Breast epithelium (tissue), 4 donors: ENCODE measurements around the gene RBM12. TPM values are rescaled to one million over a fixed set of nuclear protein-coding genes. Genes with fewer than 3 reads are reported as not detected.

Experiments
- DNase-seq, 2 donors: peaks; one replicate each; pipeline ENCODE4 v3.0.0-alpha.2; 2019; ENCODE audit warnings: low spot score in 2 of 2
- H3K27ac ChIP-seq, 2 donors: fragments of 200-600 bp; sonication (generic) in 1 of 2; one replicate each; pipeline ENCODE4 v1.5.1; 2016 to 2019; ENCODE audit warnings: mild to moderate bottlenecking in 1 of 2
- H3K27me3 ChIP-seq, 2 donors: fragments of 200-600 bp; sonication (generic) in 1 of 2; one replicate each; pipeline versions ENCODE4 v1.5.1 to v1.6.0; 2017 to 2019; ENCODE audit warnings: control low read depth in 1 of 2, mild to moderate bottlenecking in 1 of 2
- H3K36me3 ChIP-seq: fragments of 200-600 bp; one replicate; pipeline ENCODE4 v1.5.1; 2019
- H3K4me1 ChIP-seq, 2 donors: fragments of 200-600 bp; sonication (generic); one replicate each; pipeline ENCODE4 v1.5.1; 2016 to 2019; ENCODE audit warnings: control low read depth in 1 of 2
- H3K4me3 ChIP-seq, 3 donors: fragments of 200-600 bp; sonication (generic); 1 replicate in 2 of 3; 2 replicates in 1 of 3; pipeline ENCODE4 v1.5.1; 2016 to 2019; ENCODE audit warnings: mild to moderate bottlenecking in 3 of 3, moderate library complexity in 2 of 3
- H3K9me3 ChIP-seq, 2 donors: fragments of 200-600 bp; sonication (generic) in 1 of 2; one replicate each; pipeline ENCODE4 v1.5.1; 2016 to 2019; ENCODE audit warnings: control low read depth in 1 of 2
- CTCF ChIP-seq, 3 donors: fragments of 450-650 bp; IDR thresholded peaks; one replicate each; pipeline ENCODE4 v1.5.1; 2016 to 2017; ENCODE audit warnings: antibody characterized with exemption in 3 of 3, mild to moderate bottlenecking in 3 of 3, moderate library complexity in 3 of 3
- POLR2A ChIP-seq: fragments of 450-650 bp; IDR thresholded peaks from one replicate; pipeline ENCODE4 v1.6.1; 2016; ENCODE audit warnings: antibody characterized with exemption, mild to moderate bottlenecking, moderate library complexity
- POLR2AphosphoS5 ChIP-seq, 3 donors: sonication (generic); formaldehyde crosslinking; IDR thresholded peaks; one replicate each; pipeline ENCODE4 v1.6.1; 2017; ENCODE audit warnings: antibody characterized with exemption in 3 of 3
- intact Hi-C: fragments of 100-400 bp; cut with DNase I; formaldehyde crosslinking; loops from one replicate; pipeline ENCODE4 v1.15.1; 2023; ENCODE audit warnings: low total_unique reads
- total RNA-seq, 3 donors: library from RNA; depleted of rRNA; stranded (reverse); fragments of >200 nt; gene quantifications; one replicate each; pipeline ENCODE4 v1.1.0, GENCODE V29; 2016

Gene RBM12
- total RNA-seq, 3 donors from 2014 or later: 22.7 to 40.1 (median 34.4) TPM

- Histone ChIP-seq H3K27ac (peak overlapping the region in 1 of 2 donors; percentile 5), H3K36me3 (no peaks in the 10 kb centered on the region), H3K27me3 (no peaks in the 10 kb centered on the region), H3K4me3 (peak overlapping the region; percentile 43 to 77 (median 53)), H3K4me1 (no peaks in the 10 kb centered on the region), H3K9me3 (no peaks in the 10 kb centered on the region)
- TF ChIP-seq POLR2A (no peak), CTCF (IDR thresholded peaks at IDR 0.05) (no peak), POLR2AphosphoS5 (IDR thresholded peaks at IDR 0.05) (no peak)
- DNase-seq: no peak
- intact Hi-C loops: no loop called here
These were observed 62.7 kb downstream of the RBM12 start for GRCh38 chr20:35601990-35602389.

GRCh38 chr20:35600993-35601973 is 63.4 kb downstream of the RBM12 start:
- no peaks in the 10 kb centered on the region for H3K27me3 ChIP-seq
- H3K4me3 ChIP-seq: peak overlapping the region; percentile 43 to 77 (median 53)
- no peaks in the 10 kb centered on the region for H3K4me1 ChIP-seq
- H3K9me3 ChIP-seq: no peaks in the 10 kb centered on the region
- TF ChIP-seq POLR2A: no peak
- TF ChIP-seq POLR2AphosphoS5 (IDR thresholded peaks at IDR 0.05): no peak
- TF ChIP-seq CTCF (IDR thresholded peaks at IDR 0.05): peak in 2 of 3 donors; percentile 26 to 36
- H3K27ac ChIP-seq: peak overlapping the region in 1 of 2 donors; percentile 5
- intact Hi-C loops: no loop called here
- H3K36me3 ChIP-seq: no peaks in the 10 kb centered on the region
- DNase-seq: peak; percentile 68 to 77

GRCh38 chr20:35600176-35600992 is 64.3 kb downstream of the RBM12 start:
- no peaks in the 10 kb centered on the region for H3K4me1 ChIP-seq
- intact Hi-C loops: no loop called here
- no peak for DNase-seq
- TF ChIP-seq POLR2A: no peak
- TF ChIP-seq POLR2AphosphoS5 (IDR thresholded peaks at IDR 0.05): no peak
- no peak for TF ChIP-seq CTCF (IDR thresholded peaks at IDR 0.05)
- H3K36me3 ChIP-seq: no peaks in the 10 kb centered on the region
- H3K27me3 ChIP-seq: no peaks in the 10 kb centered on the region
- H3K9me3 ChIP-seq: no peaks in the 10 kb centered on the region
- H3K27ac ChIP-seq: no peak overlapping the region
- peak overlapping the region; percentile 43 to 77 (median 53) for H3K4me3 ChIP-seq

GRCh38 chr20:35599776-35600120 is 65.0 kb downstream of the RBM12 start:
- H3K4me3 ChIP-seq: no peak overlapping the region
- no peak for DNase-seq
- no peak for TF ChIP-seq POLR2A
- TF ChIP-seq CTCF (IDR thresholded peaks at IDR 0.05): no peak
- no peak for TF ChIP-seq POLR2AphosphoS5 (IDR thresholded peaks at IDR 0.05)
- intact Hi-C loops: no loop called here
- no peaks in the 10 kb centered on the region for H3K4me1 ChIP-seq
- no peaks in the 10 kb centered on the region for H3K36me3 ChIP-seq
- no peak overlapping the region for H3K27ac ChIP-seq
- H3K9me3 ChIP-seq: no peaks in the 10 kb centered on the region
- H3K27me3 ChIP-seq: no peaks in the 10 kb centered on the region

Other genes with a start within 250 kb of the RBM12 start
- gene GDF5, start 226.7 kb downstream of the RBM12 start, total RNA-seq: under 1 TPM; 0.33 to 0.88 (median 0.64) TPM
- gene CEP250, start 209.3 kb downstream of the RBM12 start, total RNA-seq: 10 to 100 TPM; 22.2 to 28.5 (median 23.3) TPM
- gene C20orf173, start 135.2 kb downstream of the RBM12 start, total RNA-seq: not detected
- gene ERGIC3, start 122.8 kb downstream of the RBM12 start, total RNA-seq: 100 to 1,000 TPM; 221 to 243 (median 239) TPM
- 1 to 10 TPM; 3.4 to 9.2 (median 3.4) TPM for gene SPAG4, start 49.1 kb downstream of the RBM12 start, total RNA-seq
- gene CPNE1, start within 50 bp of the RBM12 start, total RNA-seq: 100 to 1,000 TPM in 2 of 3 donors, 10 to 100 TPM in 1; 41.1 to 135 (median 117) TPM
- 10 to 100 TPM; 31.7 to 39.7 (median 36.1) TPM for gene NFS1, start 34.5 kb upstream of the RBM12 start, total RNA-seq
- gene ROMO1, start 34.5 kb upstream of the RBM12 start, total RNA-seq: 100 to 1,000 TPM; 231 to 348 (median 306) TPM
- gene RBM39, start 77.4 kb upstream of the RBM12 start, total RNA-seq: 100 to 1,000 TPM; 305 to 660 (median 527) TPM
- 10 to 100 TPM; 48.5 to 60.0 (median 59.7) TPM for gene PHF20, start 107.1 kb upstream of the RBM12 start, total RNA-seq